Activated CD8-positive, alpha-beta memory T cell treated with anti-CD3 and anti-CD28 coated beads for 1 hour (primary cell): ENCODE results near the gene GTF2A1L.
"Not testable (repeated sequence)": the region's sequence is repeated elsewhere in the genome, so short reads cannot be mapped to it uniquely, and the experiment has no call there.

Experiments
- DNase-seq, 2 donors: peaks; one replicate each; pipeline ENCODE4 v3.0.0-alpha.2; 2020; ENCODE audit warnings: low read depth in 1 of 2; ENCODE audit errors: extremely low read depth in 1 of 2

GTF2A1L gene

GRCh38 chr2:48617618-48618017, at the start of gene GTF2A1L:
Gene GTF2A1L (plus strand): TSS chr2:48617856. CDS start chr2:48617875, 19 bp downstream.
- DNase-seq = no peak

- DNase-seq = no peak
Observed at GRCh38 chr2:48568547-48568946, 49.1 kb upstream of the GTF2A1L start.

DNA sequence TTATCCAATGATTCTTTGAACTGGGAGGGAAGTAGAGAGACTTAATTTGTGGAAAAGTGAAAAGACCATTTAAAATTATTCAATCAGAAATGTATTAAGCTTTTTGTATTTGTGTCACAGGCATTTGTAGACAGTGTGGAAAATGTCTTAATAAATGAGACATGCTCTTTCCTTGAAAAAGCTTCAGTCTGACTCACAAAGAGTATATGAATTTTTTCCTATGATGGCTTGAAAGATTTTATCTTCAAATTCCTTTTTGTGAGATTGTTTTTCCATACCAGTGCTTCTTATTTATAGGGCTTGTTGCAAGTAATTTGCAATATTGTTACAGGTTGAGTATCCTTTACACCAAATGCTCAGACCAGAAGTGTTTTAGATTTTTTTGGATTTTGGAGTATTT, 48.2 kb upstream of the GTF2A1L start:
- no peak for DNase-seq

DNA sequence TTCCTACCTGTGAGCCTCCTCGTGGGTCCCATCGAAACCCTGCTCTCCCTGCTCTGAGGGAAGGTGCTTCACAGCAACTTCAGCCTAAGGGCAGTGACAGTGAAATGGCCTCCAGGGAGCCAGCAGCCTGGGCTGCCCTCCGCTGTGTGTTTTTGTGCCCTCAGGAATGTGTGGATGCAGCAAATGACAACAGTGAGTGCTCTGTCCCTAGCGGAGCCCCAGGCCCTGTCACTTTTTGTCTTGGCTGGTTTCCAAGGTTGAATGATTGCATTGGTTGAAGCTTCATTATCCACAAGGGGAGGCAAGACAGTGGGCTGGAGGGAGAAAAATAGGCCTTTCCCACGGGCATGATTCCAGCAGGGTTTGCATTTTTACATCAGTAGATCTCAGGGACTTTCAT, 44.8 kb upstream of the GTF2A1L start:
- no peak for DNase-seq

- no peak for DNase-seq
Observed at GRCh38 chr2:48574353-48575287, 43.0 kb upstream of the GTF2A1L start.

- DNase-seq = no peak
Observed at GRCh38 chr2:48578313-48578712, 39.3 kb upstream of the GTF2A1L start.

GRCh38 chr2:48583961-48584360, 33.7 kb upstream of the GTF2A1L start:
- DNase-seq = no peak

- DNase-seq = no peak
Observed at GRCh38 chr2:48584551-48584950, 33.1 kb upstream of the GTF2A1L start.

- no peak for DNase-seq
Observed at GRCh38 chr2:48586433-48586832, 31.2 kb upstream of the GTF2A1L start.

GRCh38 chr2:48587560-48587959, 30.1 kb upstream of the GTF2A1L start:
- DNase-seq = no peak

DNA sequence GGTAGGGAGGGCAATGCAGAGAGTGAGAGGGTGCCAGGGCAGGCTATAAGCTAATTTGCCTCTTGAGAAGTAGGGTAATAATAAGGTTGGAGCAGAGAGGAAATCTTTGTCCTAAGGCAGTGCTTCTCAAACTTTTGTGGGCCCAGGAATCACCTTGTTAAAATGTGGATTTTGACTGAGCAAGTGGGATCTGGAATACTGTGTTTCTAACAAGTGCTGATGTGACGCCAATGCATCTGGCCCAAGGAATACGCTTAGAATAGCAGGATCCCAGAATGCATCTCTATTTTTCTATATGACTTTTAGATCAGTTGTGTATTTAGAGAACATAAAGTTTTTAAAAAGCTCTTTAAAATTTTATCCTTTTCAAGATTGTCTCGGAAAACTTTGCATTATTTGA, 29.7 kb upstream of the GTF2A1L start:
- no peak for DNase-seq

- no peak for DNase-seq
Observed at GRCh38 chr2:48588745-48589144, 28.9 kb upstream of the GTF2A1L start.

GRCh38 chr2:48589170-48589767, 28.4 kb upstream of the GTF2A1L start:
- DNase-seq = no peak

GRCh38 chr2:48590017-48590416, 27.6 kb upstream of the GTF2A1L start:
- no peak for DNase-seq

GRCh38 chr2:48592067-48592466, 25.6 kb upstream of the GTF2A1L start:
- no peak for DNase-seq

DNA sequence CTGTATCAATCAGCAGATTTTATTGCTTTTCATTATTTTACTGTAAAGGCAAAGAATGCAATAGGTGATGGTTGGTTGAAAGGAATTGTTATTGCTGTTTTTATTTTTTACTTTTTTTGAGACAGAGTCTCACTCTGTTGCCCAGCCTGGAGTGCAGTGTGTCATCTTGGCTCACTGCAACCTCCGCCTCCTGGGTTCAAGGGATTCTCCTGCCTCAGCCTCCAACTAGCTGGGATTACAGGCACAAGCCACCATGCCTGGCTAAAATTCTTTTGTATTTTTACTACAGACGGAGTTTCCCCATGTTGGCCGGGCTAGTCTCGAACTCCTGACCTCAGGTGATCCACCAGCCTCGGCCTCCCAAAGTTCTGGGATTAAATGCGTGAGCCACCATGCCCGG, 20.9 kb upstream of the GTF2A1L start:
- DNase-seq = not testable (repeated sequence)

DNA sequence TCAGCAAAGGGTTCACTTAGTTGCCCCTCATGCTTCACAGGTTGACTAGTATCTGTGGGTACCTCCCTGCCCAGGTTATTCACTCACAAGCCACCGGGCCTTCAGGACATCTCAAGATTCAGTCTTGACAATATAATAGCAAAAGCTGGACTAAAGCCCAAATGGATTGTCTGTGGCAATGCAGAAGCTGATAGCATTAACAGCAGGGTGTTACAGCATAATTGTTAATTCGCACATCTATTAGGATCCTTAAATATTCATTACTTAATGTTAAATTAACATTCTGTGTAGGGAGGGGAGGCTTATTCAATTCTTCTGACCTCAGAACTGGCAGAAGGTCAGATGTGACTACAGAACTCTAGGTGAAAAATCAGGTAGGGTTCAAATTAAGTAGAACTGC, 20.2 kb upstream of the GTF2A1L start:
- no peak for DNase-seq

DNA sequence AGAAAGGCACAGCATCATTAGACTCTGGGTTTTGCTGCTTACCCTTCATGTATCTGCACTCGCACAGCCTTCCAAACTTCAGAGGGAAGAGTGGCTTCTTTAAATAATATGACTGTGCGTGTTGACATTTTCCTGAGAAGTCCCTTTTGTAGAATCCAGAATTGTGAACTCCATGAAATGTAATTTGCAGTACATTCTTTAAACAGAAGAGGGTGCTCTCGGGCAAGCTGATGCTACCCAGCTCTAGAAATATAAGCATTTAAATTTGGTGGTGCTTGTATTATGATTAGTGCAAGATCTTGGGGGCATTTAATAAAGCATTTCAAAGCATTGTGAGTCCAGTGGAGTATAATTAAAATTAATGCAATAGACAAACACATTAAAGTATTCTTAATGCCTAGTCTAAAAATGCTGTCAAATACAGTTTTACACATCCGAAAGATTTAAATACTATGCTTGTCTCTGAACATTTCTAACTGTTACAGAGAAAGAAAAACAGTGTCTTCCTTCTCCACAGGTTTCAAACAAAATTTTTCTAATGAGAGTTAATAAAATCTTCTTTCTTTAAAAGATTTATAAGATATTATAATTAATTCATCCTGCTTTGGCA, 17.3 kb upstream of the GTF2A1L start:
- DNase-seq = no peak

GRCh38 chr2:48600917-48601316, 16.7 kb upstream of the GTF2A1L start:
- no peak for DNase-seq

GRCh38 chr2:48601349-48601748, 16.3 kb upstream of the GTF2A1L start:
- DNase-seq = no peak

- no peak for DNase-seq
Observed at GRCh38 chr2:48605482-48606175, 12.0 kb upstream of the GTF2A1L start.
